Measurements from ENCODE around the gene CBFA2T3. TPM values are rescaled to one million over a fixed set of nuclear protein-coding genes. Genes with fewer than 3 reads are reported as not detected.

Gene CBFA2T3
- total RNA-seq, 1 donor from 2014 or later = 11.1 TPM

DNA sequence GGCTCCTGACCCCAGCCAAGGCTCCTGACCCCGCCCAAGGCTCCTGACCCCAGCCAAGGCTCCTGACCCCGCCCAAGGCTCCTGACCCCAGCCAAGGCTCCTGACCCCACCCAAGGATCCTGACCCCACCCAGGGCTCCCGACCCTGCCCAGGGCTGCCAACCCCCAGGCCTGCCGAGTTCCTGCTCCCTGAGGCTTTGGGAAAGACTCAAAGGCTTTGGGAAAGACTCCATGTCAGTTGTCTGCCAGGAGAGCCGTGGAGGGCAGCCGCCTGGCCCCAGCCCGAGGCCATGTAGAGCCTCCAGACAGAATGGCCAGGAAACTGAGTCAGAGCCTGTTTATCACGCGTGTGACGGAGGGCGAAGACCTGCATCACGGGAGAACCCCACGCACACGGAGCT is 21.1 kb downstream of the CBFA2T3 start:
- intact Hi-C loops (cut with DNase I) = no loop called here
- ATAC-seq = no peak
- DNase-seq (ENCODE audit: missing footprints) = peak; percentile 50

GRCh38 chr16:88953003-88953690 is 23.9 kb downstream of the CBFA2T3 start:
- intact Hi-C loops (cut with DNase I) = no loop called here
- ATAC-seq (peak; percentile 20), DNase-seq (ENCODE audit: missing footprints) (peak; percentile 69)

- ATAC-seq = no peak
- intact Hi-C loops (cut with DNase I) = no loop called here
- DNase-seq (ENCODE audit: missing footprints) = peak; percentile 58
These were observed 25.0 kb downstream of the CBFA2T3 start for GRCh38 chr16:88951989-88952388.

- DNase-seq (ENCODE audit: missing footprints) (peak; percentile 56), ATAC-seq (no peak)
- intact Hi-C loops (cut with DNase I) = no loop called here
These were observed 25.5 kb downstream of the CBFA2T3 start for GRCh38 chr16:88951501-88951900.

GRCh38 chr16:88948781-88949490 is 28.1 kb downstream of the CBFA2T3 start:
- intact Hi-C loops (cut with DNase I) = no loop called here
- DNase-seq (ENCODE audit: missing footprints) (peak; percentile 40), ATAC-seq (no peak)

GRCh38 chr16:88945473-88945872 is 31.5 kb downstream of the CBFA2T3 start:
- ATAC-seq (no peak), DNase-seq (ENCODE audit: missing footprints) (no peak)
- intact Hi-C loops (cut with DNase I) = no loop called here

DNA sequence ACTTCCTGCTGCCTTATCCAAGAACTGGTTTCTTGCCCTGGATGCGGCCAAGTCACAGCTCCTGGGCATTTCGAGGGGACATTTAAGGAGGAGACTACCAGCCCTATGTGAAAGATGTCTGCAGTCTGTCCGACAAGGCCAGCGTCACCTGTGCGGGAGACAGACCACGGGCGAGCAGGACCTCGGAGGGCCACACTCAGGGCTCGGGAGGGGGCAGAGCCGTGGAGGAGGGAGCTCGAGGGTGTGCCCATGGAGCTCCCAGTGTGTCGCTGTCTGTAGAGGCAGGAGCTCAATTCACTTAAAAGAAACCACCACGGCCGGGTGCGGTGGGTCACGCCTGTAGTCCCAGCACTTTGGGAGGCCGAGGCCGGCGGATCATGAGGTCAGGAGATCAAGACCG is 33.3 kb downstream of the CBFA2T3 start:
- DNase-seq (ENCODE audit: missing footprints) (peak; percentile 26), ATAC-seq (no peak)
- intact Hi-C loops (cut with DNase I) = loop anchor here (2.0 to 5.0 kb wide), 4 partner anchors 131 to 273 kb away; partner anchors contain the start of genes ACSF3, APRT and ZNF778

DNA sequence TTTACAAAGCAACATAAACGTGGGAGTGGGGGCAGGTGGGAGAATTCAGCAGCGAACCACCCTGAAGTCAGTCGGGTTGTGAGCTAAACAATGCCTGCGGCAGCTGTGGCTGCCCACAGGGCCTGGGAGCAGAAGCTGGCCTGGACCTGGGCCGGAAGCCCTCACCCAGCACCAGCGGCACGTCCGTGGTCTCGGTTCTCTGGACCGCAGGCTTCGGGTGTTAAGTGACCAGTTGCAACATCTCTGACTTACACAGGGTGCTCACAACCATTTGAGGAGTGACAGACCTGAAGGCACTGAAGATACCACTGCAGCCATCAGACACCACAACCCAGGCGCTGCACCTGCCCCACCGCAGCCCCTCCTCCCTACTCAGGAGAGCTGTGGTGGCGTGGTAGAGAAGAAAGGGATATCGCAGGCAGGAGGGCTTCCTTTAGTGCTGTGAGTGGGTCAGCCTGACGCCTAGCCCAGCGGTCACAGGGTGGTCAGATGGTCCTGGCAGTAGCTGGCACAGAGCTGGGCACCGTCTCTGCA is 33.8 kb downstream of the CBFA2T3 start:
- no peak for ATAC-seq
- intact Hi-C loops (cut with DNase I) = loop anchor here (2.0 to 5.0 kb wide), 4 partner anchors 131 to 274 kb away; partner anchors contain the start of genes ACSF3, APRT and ZNF778
- DNase-seq (ENCODE audit: missing footprints) = peak; percentile 39

GRCh38 chr16:88941913-88942909 is 34.8 kb downstream of the CBFA2T3 start:
- DNase-seq (ENCODE audit: missing footprints) (peak; percentile 89), ATAC-seq (peak; percentile 43)
- intact Hi-C loops (cut with DNase I) = loop anchor here (2.0 to 5.0 kb wide), 4 partner anchors 130 to 275 kb away; partner anchors contain the start of genes ACSF3, APRT and ZNF778

- intact Hi-C loops (cut with DNase I) = loop anchor here (5.0 kb wide), 3 partner anchors 129 to 226 kb away; partner anchors contain the start of genes ACSF3 and APRT
- peak; percentile 69 for DNase-seq (ENCODE audit: missing footprints)
- ATAC-seq = peak; percentile 20
These were observed 35.9 kb downstream of the CBFA2T3 start for GRCh38 chr16:88940862-88941817.

GRCh38 chr16:88939972-88940861 is 36.8 kb downstream of the CBFA2T3 start:
- peak; percentile 83 for DNase-seq (ENCODE audit: missing footprints)
- intact Hi-C loops (cut with DNase I) = loop anchor here (1.0 to 5.0 kb wide), 5 partner anchors 17 to 227 kb away; partner anchors contain the start of genes ACSF3 and APRT

GRCh38 chr16:88939245-88939971 is 37.6 kb downstream of the CBFA2T3 start:
- ATAC-seq (peak; percentile 47), DNase-seq (ENCODE audit: missing footprints) (peak; percentile 72)
- intact Hi-C loops (cut with DNase I) = loop anchor here (1.0 to 2.0 kb wide), 2 partner anchors 17 to 52 kb away; no protein-coding TSS in a partner anchor

More at GRCh38 chr16:88939972-88940861, 36.8 kb downstream of the CBFA2T3 start:
- peak; percentile 61 for ATAC-seq

- ATAC-seq (no peak), DNase-seq (ENCODE audit: missing footprints) (peak; percentile 37)
- intact Hi-C loops (cut with DNase I) = loop anchor here (1.0 to 2.0 kb wide), 2 partner anchors 16 to 52 kb away; no protein-coding TSS in a partner anchor
These were observed 38.2 kb downstream of the CBFA2T3 start for GRCh38 chr16:88938777-88939244.

- intact Hi-C loops (cut with DNase I) = loop anchor here (2.0 kb wide), 1 partner anchor 15 kb away; no protein-coding TSS in a partner anchor
- DNase-seq (ENCODE audit: missing footprints) (peak; percentile 46), ATAC-seq (no peak)
These were observed 38.8 kb downstream of the CBFA2T3 start for GRCh38 chr16:88938119-88938776.

DNA sequence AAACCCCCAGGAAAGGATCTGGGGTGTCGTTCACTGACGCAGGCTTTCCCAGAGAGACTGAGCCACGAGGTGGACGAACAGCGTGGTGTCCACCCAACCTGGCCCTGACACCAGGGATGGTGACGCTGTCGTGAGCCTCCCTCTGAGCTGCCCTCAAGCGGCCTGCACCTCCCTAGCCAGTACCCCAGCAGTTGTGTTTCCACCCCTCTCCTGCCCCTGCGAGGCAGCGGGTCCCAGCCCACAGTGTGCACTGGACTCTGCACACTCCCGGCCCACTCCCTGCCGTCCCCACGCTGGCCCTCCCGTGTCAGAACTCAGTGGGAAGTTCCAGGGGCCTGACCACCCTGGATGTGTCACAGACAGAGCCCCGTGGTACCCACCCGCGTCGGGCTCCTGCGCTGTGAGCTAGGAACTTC is 39.8 kb downstream of the CBFA2T3 start:
- ATAC-seq (no peak), DNase-seq (ENCODE audit: missing footprints) (peak; percentile 65)
- intact Hi-C loops (cut with DNase I) = no loop called here

All from Right ventricle myocardium inferior (tissue), 1 donor.